ENCODE measurements around the gene KCNMA1. TPM values are rescaled to one million over a fixed set of nuclear protein-coding genes. Genes with fewer than 3 reads are reported as not detected.
"Not testable (repeated sequence)": the region's sequence is repeated elsewhere in the genome, so short reads cannot be mapped to it uniquely, and the experiment has no call there.

KCNMA1 gene
- total RNA-seq, 1 donor from 2014 or later, result 95.5 TPM

DNA sequence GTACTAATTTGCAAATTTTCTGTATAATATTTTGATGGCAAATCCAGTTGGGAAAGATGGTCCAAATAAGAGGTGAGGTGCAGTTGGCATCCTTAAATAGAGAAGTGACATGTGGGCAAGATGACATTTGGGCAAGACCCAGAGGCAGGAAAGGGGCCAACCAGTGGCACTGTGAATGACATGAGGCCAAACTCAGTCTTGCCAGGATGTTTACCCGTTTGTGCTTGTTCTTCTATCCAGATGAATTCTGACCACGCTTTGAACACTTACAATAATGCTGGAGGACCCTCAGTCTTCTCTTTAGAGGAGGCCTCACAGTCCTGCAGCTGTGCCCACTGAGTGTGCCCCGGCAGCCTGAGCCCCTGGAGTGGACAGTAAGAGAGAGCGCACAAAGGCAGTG is 45.1 kb downstream of the KCNMA1 start:
- Mint-ChIP-seq H3K36me3 (ENCODE audit: unreplicated experiment) (peaks cover 18% of the 10 kb centered on the region), H3K9me3 (ENCODE audit: unreplicated experiment) (no peaks in the 10 kb centered on the region), H3K27ac (ENCODE audit: unreplicated experiment) (peak overlapping the region; percentile 82), H3K27me3 (ENCODE audit: unreplicated experiment) (no peaks in the 10 kb centered on the region), H3K4me1 (ENCODE audit: unreplicated experiment) (peaks cover 43% of the 10 kb centered on the region), H3K4me3 (ENCODE audit: unreplicated experiment) (no peak overlapping the region)
- no peak for TF ChIP-seq CTCF (IDR thresholded peaks at IDR 0.05)
- DNase-seq (ENCODE audit: extremely low spot score, unreplicated experiment), result no peak

- no peak for TF ChIP-seq CTCF (IDR thresholded peaks at IDR 0.05)
- no peak for DNase-seq (ENCODE audit: extremely low spot score, unreplicated experiment)
- Mint-ChIP-seq H3K36me3 (ENCODE audit: unreplicated experiment) (peaks cover 18% of the 10 kb centered on the region), H3K4me3 (ENCODE audit: unreplicated experiment) (no peak overlapping the region), H3K27me3 (ENCODE audit: unreplicated experiment) (no peaks in the 10 kb centered on the region), H3K9me3 (ENCODE audit: unreplicated experiment) (no peaks in the 10 kb centered on the region), H3K4me1 (ENCODE audit: unreplicated experiment) (peaks cover 52% of the 10 kb centered on the region), H3K27ac (ENCODE audit: unreplicated experiment) (no peak overlapping the region)
Measured at GRCh38 chr10:77591238-77591880, 46.2 kb downstream of the KCNMA1 start.

- no peaks in the 10 kb centered on the region for H3K9me3 Mint-ChIP-seq (ENCODE audit: unreplicated experiment)
- no peak for DNase-seq (ENCODE audit: extremely low spot score, unreplicated experiment)
- H3K4me3 Mint-ChIP-seq (ENCODE audit: unreplicated experiment), result no peak overlapping the region
- H3K27ac Mint-ChIP-seq (ENCODE audit: unreplicated experiment), result peak overlapping the region; percentile 27
- peaks cover 57% of the 10 kb centered on the region for H3K4me1 Mint-ChIP-seq (ENCODE audit: unreplicated experiment)
- H3K36me3 Mint-ChIP-seq (ENCODE audit: unreplicated experiment), result peaks cover 18% of the 10 kb centered on the region
- no peaks in the 10 kb centered on the region for H3K27me3 Mint-ChIP-seq (ENCODE audit: unreplicated experiment)
- no peak for TF ChIP-seq CTCF (IDR thresholded peaks at IDR 0.05)
Measured at GRCh38 chr10:77590344-77591237, 47.0 kb downstream of the KCNMA1 start.

DNA sequence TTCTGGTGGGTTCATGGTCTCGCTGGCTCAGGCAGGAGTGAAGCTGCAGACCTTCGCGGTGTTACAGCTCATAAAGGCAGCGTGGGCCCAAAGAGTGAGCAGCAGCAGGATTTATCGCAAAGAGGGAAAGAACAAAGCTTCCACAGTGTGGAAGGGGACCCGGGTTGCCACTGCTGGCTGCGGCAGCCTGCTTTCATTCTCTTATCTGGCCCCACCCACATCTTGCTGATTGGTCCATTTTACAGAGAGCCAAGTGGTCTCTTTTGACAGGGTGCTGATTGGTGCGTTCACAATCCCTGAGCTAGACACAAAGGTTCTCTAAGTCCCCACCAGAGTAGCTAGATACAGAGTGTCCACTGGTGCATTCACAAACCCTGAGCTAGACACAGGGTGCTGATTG is 47.9 kb downstream of the KCNMA1 start:
- Mint-ChIP-seq H3K4me1 (ENCODE audit: unreplicated experiment) (peaks cover 61% of the 10 kb centered on the region), H3K27ac (ENCODE audit: unreplicated experiment) (peak overlapping the region; percentile 23), H3K36me3 (ENCODE audit: unreplicated experiment) (peaks cover 18% of the 10 kb centered on the region)
- DNase-seq (ENCODE audit: extremely low spot score, unreplicated experiment); H3K9me3 Mint-ChIP-seq (ENCODE audit: unreplicated experiment); H3K4me3 Mint-ChIP-seq (ENCODE audit: unreplicated experiment); H3K27me3 Mint-ChIP-seq (ENCODE audit: unreplicated experiment): not testable (repeated sequence)

DNA sequence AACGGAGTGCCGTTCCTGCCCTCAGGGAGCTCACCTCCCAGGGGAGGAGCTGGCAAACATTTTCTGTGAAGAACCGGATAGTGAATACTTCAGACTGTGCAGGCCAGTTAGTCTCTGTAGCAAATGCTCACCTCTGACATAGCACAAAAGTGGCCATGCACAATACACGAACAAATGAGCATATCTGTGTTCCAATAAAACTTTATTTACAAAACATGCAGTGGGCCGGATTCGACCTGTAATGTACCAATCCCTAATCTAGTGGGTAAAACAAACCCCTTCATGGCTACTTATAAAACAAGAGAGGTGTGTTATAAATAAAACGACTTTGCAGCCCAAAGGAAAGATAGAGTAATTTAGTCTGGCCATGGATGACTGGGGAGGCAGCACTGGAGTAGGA is 48.7 kb downstream of the KCNMA1 start:
- Mint-ChIP-seq H3K4me1 (ENCODE audit: unreplicated experiment) (peaks cover 57% of the 10 kb centered on the region), H3K27ac (ENCODE audit: unreplicated experiment) (no peak overlapping the region)

More for the DNA sequence above, 48.7 kb downstream of the KCNMA1 start:
- H3K4me3 Mint-ChIP-seq (ENCODE audit: unreplicated experiment), result no peak overlapping the region
- H3K36me3 Mint-ChIP-seq (ENCODE audit: unreplicated experiment), result peaks cover 18% of the 10 kb centered on the region
- H3K9me3 Mint-ChIP-seq (ENCODE audit: unreplicated experiment), result no peaks in the 10 kb centered on the region
- no peaks in the 10 kb centered on the region for H3K27me3 Mint-ChIP-seq (ENCODE audit: unreplicated experiment)
- no peak for DNase-seq (ENCODE audit: extremely low spot score, unreplicated experiment)
- no peak for TF ChIP-seq CTCF (IDR thresholded peaks at IDR 0.05)

Measured in osteocyte (in vitro differentiated cells).